ENCODE results near the gene CDKAL1.
"Not testable (repeated sequence)": the region's sequence is repeated elsewhere in the genome, so short reads cannot be mapped to it uniquely, and the experiment has no call there.

CDKAL1 gene

GRCh38 chr6:21075986-21076385 is 541.7 kb downstream of the CDKAL1 start:
- no peak for DNase-seq (ENCODE audit: low spot score)

DNA sequence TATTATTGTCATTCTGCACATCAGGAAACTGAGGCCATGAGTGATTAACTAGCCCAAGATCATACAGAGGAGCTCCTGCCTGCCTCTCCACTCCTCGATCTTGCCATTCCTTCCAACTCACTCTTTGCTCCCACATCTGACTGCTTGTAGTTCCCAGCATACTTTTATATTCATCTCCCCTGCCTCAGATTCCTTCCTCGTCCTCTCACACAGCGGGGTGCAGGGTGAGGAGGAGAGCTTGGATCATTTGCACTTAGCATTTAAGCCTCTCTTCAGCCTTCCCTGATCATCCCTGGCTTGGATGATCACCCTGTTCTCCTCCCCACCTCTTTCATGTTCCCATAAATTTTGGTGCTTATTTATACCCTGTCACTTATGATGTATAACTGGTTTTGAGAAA is 544.2 kb downstream of the CDKAL1 start:
- no peak for DNase-seq (ENCODE audit: low spot score)

- no peak for DNase-seq (ENCODE audit: low spot score)
These were observed 545.3 kb downstream of the CDKAL1 start for GRCh38 chr6:21079468-21080048.

DNA sequence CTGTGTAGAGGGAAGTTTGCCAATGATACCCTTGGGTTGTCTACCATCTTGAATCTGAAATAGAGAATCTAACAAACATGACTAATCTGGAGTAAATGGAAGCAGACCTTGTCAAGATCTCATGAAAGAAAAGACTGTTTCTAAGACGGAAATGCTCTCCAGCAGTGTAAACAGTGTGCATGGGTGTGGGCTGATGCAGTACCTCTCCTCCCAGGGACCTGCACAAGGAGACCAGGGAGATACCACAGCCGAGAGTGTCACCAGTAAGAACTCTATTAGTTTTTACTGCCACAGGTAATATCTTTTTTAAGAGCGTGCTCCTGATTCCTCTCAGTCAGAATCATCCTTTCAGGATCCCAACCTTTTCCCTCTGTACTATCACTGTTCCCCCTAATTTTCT is 546.0 kb downstream of the CDKAL1 start:
- no peak for DNase-seq (ENCODE audit: low spot score)

GRCh38 chr6:21082091-21082490 is 547.8 kb downstream of the CDKAL1 start:
- DNase-seq (ENCODE audit: low spot score), result no peak

- no peak for DNase-seq (ENCODE audit: low spot score)
These were observed 549.5 kb downstream of the CDKAL1 start for GRCh38 chr6:21083708-21084107.

GRCh38 chr6:21084656-21085055 is 550.4 kb downstream of the CDKAL1 start:
- DNase-seq (ENCODE audit: low spot score), result no peak

GRCh38 chr6:21085211-21085610 is 551.0 kb downstream of the CDKAL1 start:
- no peak for DNase-seq (ENCODE audit: low spot score)

DNA sequence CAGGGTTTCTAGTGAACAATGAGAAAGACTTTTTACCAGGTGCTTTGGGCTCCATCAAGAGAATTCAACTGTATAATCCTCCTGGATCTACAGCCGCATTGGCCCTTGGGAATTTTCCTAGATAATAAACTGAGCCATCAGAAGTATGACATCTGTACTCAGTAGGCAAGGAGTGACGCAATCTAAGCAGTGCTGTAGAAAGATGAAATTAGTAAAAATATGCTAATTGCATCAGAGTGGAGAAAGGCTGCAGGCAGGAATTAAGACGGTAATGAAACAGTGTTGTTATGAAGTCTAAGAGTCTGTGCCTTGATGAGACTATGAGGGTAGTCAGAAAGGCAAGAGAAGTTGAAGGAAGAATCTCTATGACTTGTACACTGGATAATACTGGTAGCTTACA is 551.4 kb downstream of the CDKAL1 start:
- no peak for DNase-seq (ENCODE audit: low spot score)

DNA sequence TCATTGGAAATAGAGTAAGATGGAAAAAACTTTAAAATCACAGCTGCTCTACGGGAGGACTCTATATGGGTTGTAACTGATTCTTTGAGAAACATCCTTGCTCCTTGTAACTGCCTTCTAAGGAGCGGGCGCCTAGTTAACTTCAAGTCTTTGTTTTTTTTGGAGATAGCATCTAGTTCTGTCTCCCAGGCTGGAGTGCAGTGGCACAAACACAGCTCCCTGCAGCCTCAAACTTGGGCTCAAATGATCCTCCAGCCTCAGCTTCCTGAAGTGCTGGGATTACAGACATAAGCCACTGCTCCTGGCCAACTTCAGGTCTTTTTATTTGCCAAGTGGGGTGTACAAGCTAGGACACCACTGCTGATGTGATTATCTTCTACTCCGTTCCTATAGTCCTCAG is 552.9 kb downstream of the CDKAL1 start:
- DNase-seq (ENCODE audit: low spot score), result no peak

GRCh38 chr6:21091411-21091810 is 557.2 kb downstream of the CDKAL1 start:
- DNase-seq (ENCODE audit: low spot score), result no peak

GRCh38 chr6:21092231-21092772 is 558.0 kb downstream of the CDKAL1 start:
- not testable (repeated sequence) for DNase-seq (ENCODE audit: low spot score)

GRCh38 chr6:21095462-21095861 is 561.2 kb downstream of the CDKAL1 start:
- DNase-seq (ENCODE audit: low spot score), result no peak

GRCh38 chr6:21098134-21098533 is 563.9 kb downstream of the CDKAL1 start:
- DNase-seq (ENCODE audit: low spot score), result no peak

- no peak for DNase-seq (ENCODE audit: low spot score)
These were observed 564.5 kb downstream of the CDKAL1 start for GRCh38 chr6:21098744-21099143.

DNA sequence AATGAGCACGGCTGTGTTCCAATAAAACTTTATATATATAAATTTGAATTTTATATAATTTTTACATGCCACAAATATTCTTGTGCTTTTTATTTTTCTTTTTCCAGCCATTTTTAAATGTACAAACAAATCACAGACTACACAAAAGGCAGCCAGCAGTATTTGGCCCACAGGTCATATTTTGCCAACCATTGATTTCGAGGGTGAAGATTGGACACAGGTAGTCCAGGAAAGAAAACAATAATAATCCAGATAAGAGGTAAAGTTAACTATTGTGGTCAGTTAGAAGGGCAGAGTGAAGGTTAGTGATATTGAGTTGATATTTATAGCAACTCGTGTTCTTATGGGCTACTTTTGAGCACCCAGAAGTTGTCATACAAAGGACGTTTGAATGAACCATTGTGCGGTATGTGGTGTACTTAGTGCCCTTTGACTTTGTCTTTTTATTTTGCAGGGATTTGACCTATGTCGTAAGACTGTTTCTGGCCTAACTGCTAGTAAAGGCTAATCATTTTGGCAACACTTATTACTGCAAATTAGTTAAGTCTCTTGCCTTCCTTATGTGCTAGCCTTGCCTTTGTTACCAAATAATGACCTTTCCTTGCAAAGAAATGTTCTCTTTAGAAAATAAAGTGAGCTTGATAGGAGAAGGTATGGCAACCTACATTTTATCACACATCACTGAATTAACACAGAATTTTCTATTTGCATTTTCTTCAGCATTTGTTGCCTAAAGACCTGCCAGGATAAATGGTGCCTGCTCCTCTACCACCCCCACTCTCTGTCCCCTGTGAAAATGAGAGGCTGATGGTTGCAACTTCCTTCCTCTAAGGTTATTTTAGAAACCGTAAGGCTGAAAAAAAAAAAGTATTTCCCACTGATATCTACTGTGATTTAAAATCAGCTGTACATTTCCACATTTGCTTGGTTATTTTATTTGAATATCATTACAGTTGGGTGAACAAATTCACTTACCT is 565.4 kb downstream of the CDKAL1 start:
- no peak for DNase-seq (ENCODE audit: low spot score)

GRCh38 chr6:21100991-21101390 is 566.7 kb downstream of the CDKAL1 start:
- no peak for DNase-seq (ENCODE audit: low spot score)

DNA sequence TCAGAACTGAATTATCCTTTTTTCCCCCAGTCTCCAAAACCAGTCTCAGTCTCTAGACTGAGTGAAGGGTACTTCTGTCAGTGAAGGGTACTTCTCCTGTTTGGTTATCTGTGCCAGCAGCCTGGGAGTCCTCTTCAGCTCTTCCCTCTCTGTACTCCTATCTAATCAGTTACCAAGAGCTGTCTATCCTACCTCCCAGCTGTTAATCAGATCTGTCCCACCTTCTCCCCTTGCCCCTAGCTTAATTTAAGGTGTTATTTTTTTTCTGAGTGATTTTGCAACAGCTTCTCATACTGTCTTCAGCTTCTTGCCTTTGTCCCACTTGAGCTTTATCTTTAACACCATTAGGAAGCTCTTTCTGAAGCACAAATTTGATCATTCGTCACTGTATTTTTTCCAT is 567.4 kb downstream of the CDKAL1 start:
- DNase-seq (ENCODE audit: low spot score), result no peak

- DNase-seq (ENCODE audit: low spot score), result no peak
These were observed 567.9 kb downstream of the CDKAL1 start for GRCh38 chr6:21102201-21102600.

DNA sequence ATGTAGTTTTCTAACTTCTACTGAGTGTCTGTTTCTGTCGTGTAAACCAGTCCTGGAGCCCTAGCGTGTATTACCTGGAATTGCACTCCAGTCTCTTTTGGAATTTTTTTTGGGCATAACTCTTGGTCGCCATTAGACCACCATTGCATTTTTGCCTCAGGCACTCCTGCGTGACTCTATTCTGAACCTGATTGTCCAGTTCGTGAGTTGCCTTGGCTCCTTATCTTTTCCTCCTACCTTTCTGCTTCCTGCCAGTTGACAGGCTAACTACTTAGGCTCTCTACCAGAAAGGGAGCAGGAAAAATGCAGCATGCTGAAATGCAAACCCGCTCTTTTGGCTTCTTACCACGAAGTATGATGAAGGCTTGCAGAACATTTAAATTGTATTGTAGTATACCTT is 568.4 kb downstream of the CDKAL1 start:
- no peak for DNase-seq (ENCODE audit: low spot score)

DNA sequence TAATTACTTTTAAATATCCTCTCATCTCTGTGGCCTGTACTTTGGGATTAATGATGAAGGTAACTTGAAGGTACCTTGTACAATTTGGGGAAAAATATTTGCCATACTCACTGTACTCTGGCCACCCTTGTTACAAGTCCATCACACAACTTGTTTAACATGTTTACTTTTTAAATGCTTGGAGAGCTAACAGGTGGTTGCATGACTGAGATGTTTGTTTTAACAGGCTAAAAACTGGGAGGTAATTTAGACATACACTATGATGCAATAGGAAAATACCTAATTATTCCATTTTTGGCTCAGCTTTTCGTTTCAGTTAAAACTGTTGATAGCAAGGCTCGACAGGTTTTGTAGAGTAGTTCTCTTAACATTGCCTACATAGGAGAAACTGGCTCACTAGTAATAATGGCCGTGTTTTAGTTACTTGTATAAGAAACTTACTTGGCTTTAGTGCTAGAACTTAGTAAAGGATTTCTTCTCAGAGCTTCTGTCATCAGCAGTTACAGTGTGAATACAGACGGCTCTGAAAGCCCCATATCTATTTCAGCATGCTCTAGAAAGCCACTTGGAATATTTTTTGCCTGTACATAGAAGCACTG is 569.5 kb downstream of the CDKAL1 start:
- DNase-seq (ENCODE audit: low spot score), result no peak

- no peak for DNase-seq (ENCODE audit: low spot score)
These were observed 570.0 kb downstream of the CDKAL1 start for GRCh38 chr6:21104288-21104687.

DNA sequence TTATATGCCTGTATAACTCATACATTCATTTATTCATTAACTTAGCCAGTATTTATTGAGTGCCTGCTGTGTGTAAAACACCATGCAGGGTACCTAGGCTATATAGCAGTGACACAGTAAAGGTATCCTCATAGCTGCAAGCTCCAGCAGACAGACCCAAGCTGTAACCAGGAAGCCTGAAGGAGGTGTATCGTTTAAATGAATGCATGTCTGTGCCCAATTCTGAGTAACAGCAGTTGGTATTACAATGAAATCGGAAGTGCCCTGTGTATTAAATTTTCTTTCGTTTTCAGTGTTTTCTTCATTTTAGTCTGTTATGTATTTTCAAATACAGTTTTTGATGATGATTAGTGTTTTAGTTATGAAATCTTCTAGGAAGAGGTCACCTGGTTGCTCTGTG is 573.5 kb downstream of the CDKAL1 start:
- no peak for DNase-seq (ENCODE audit: low spot score)
